ENCODE measurements around the gene INPP5E.
"Not testable (repeated sequence)": the region's sequence is repeated elsewhere in the genome, so short reads cannot be mapped to it uniquely, and the experiment has no call there.

The INPP5E gene

DNA sequence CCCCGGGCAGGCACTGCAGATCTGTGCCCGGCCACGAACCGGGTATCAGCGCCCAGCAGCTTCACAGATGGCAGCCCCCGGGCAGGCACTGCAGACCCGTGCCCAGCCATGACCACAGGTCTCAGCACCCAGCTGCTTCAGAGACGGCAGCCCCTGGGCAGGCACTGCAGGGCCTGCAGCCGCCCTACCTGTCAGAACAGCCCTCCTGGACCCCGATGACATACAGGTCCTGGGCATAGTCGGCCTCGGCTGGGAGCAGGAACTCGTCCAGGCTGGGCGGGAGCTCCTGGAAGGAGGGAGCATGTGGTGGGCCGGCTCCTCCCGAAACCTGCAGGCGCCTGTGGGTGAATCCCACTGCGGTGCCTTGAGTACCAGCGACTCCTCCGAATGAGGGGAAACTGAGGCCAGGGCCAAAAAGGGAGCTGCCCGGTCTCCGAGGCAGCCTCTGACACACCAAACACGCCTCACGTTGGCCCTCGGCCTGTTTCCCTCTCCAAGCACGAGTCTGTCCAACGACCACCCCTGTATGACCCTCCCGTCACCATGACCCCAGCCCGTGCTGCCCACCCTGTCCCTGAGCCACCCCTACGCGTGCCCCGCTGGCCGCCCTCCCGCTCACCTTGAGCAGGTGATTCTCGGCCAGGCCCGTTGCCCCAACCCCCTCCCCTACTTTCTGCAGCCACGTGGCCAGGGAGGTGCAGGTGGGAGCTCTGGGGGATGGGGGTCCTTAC is 5.6 kb downstream of the INPP5E start:
- peaks cover 2% of the 10 kb centered on the region for H3K36me3 Mint-ChIP-seq
- H3K4me1 Mint-ChIP-seq = peaks cover 23% of the 10 kb centered on the region
- H3K4me3 Mint-ChIP-seq = no peak overlapping the region
- DNase-seq (ENCODE audit: low spot score in 2 of 2) = no peak
- ATAC-seq (ENCODE audit: low read depth) = no peak
- no peaks in the 10 kb centered on the region for H3K27me3 Mint-ChIP-seq
- no peaks in the 10 kb centered on the region for H3K9me3 Mint-ChIP-seq
- H3K27ac Mint-ChIP-seq = no peak overlapping the region

DNA sequence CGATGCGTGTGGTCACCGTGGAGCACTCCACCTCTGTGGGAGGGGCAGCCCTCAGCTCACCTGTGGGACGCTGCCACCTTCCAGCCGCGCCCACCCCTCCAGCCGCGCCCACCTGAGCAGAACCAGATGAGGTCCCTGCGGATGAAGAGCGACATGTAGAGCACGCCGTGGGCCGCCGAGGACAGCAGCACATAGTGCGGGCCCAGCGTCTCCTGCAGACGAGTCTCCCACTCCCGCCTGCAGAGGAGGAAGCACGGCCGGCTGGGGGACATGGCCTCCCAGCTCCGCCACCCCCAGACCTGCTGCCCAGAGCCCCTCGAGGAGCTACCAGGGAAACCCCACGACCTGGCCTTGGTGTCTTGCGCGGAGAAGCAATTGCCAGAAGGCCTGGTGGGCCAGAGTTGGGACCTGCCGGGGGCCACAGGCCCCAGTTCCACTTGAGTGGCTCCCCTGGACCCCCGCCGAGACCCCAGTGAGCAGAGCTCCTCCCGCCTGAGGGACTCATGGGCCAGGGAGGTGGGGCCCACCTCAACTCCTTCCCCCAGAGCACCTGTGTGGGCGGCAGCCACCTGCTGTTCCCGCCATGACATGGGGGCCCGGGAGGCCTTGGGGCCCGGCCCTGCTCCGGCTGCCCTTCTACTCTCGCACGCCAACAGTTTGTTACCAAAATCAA is 6.5 kb downstream of the INPP5E start:
- ATAC-seq (ENCODE audit: low read depth) (no peak), DNase-seq (ENCODE audit: low spot score in 2 of 2) (no peak)
- Mint-ChIP-seq H3K9me3 (no peaks in the 10 kb centered on the region), H3K4me1 (peaks cover 20% of the 10 kb centered on the region), H3K4me3 (no peak overlapping the region), H3K36me3 (peaks cover 2% of the 10 kb centered on the region), H3K27ac (no peak overlapping the region), H3K27me3 (no peaks in the 10 kb centered on the region)

- Mint-ChIP-seq H3K4me1 (peaks cover 17% of the 10 kb centered on the region), H3K36me3 (peaks cover 2% of the 10 kb centered on the region), H3K4me3 (no peak overlapping the region), H3K27me3 (no peaks in the 10 kb centered on the region), H3K27ac (no peak overlapping the region), H3K9me3 (no peaks in the 10 kb centered on the region)
- ATAC-seq (ENCODE audit: low read depth) = no peak
- DNase-seq (ENCODE audit: low spot score in 2 of 2) = no peak
Measured at GRCh38 chr9:136432591-136432990, 7.1 kb downstream of the INPP5E start.

GRCh38 chr9:136431782-136432350 is 7.8 kb downstream of the INPP5E start:
- no peak for ATAC-seq (ENCODE audit: low read depth)
- H3K4me3 Mint-ChIP-seq = no peak overlapping the region
- H3K27ac Mint-ChIP-seq = no peak overlapping the region
- no peaks in the 10 kb centered on the region for H3K9me3 Mint-ChIP-seq
- no peaks in the 10 kb centered on the region for H3K27me3 Mint-ChIP-seq
- peaks cover 10% of the 10 kb centered on the region for H3K4me1 Mint-ChIP-seq
- no peak for DNase-seq (ENCODE audit: low spot score in 2 of 2)
- H3K36me3 Mint-ChIP-seq = peaks cover 2% of the 10 kb centered on the region

DNA sequence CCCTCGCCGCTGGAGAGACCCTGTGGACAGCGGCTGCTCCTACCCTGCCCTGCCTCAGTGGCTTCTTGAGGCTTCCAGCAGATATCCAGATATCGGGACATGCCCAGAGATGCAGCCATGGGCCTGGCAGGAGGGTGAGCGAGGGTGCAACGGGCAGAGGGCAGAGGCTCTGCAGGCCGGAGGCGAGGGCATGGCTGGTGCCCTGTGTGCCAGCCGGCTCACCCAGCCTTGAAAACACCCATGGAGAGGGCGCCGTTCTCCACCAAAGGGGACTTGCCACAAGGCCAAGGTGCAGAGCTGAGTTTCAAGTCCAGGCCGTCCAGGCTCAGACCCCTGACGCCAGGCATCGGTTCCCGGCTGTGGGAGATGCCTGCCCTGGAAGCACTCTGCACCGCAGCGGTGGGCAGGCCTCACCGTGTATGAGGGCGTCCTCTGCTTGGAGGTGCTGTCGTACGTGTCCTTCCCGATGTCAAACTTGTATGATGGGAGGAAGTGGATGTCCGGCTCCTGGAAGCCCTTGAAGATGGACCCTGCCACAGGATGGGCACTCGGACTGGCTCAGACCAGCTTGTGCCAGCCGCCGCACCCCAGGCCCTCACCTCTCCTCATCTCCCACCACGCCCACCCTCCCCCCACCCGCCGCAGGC is 8.9 kb downstream of the INPP5E start:
- Mint-ChIP-seq H3K27ac (no peak overlapping the region), H3K9me3 (no peaks in the 10 kb centered on the region), H3K36me3 (peaks cover 2% of the 10 kb centered on the region), H3K27me3 (no peaks in the 10 kb centered on the region), H3K4me1 (peaks cover under 1% of the 10 kb centered on the region), H3K4me3 (no peak overlapping the region)
- ATAC-seq (ENCODE audit: low read depth) = no peak
- no peak for DNase-seq (ENCODE audit: low spot score in 2 of 2)

GRCh38 chr9:136429683-136430491 is 9.8 kb downstream of the INPP5E start:
- H3K4me1 Mint-ChIP-seq = no peaks in the 10 kb centered on the region
- no peaks in the 10 kb centered on the region for H3K27me3 Mint-ChIP-seq
- no peak for ATAC-seq (ENCODE audit: low read depth)
- no peak overlapping the region for H3K4me3 Mint-ChIP-seq
- H3K27ac Mint-ChIP-seq = no peak overlapping the region
- no peak for DNase-seq (ENCODE audit: low spot score in 2 of 2)
- peaks cover 4% of the 10 kb centered on the region for H3K36me3 Mint-ChIP-seq
- no peaks in the 10 kb centered on the region for H3K9me3 Mint-ChIP-seq

DNA sequence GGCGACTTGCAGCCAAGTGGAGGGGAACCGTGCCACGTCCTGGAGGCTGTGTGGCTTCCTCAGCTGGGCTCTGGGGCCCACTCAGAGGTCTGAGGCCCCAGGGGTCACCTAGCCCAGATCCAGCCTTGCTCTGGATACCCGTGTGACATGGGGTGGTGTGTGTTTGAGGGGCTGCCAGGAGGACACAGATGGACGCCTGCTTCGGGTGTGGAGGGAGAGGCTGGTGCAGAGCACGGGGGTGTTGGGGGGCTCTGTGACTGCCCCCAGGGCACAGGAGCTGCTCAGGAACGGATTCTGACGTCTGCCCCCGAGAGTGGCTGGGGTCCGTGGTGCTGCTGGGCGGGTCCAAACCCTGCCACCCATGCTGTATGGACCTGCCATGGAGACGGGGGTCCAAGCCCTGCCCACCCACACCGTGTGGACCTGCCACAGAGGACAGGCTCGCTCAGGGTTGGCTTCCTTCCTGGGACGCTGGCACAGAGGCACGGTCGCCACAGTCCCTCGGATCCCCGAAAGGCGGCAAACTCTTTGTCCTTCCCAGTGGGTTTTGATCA is 10.5 kb downstream of the INPP5E start:
- peaks cover 4% of the 10 kb centered on the region for H3K36me3 Mint-ChIP-seq
- H3K27ac Mint-ChIP-seq = no peak overlapping the region
- DNase-seq (ENCODE audit: low spot score in 2 of 2) = no peak
- no peaks in the 10 kb centered on the region for H3K9me3 Mint-ChIP-seq
- no peak for ATAC-seq (ENCODE audit: low read depth)
- no peaks in the 10 kb centered on the region for H3K27me3 Mint-ChIP-seq
- no peak overlapping the region for H3K4me3 Mint-ChIP-seq
- H3K4me1 Mint-ChIP-seq = no peaks in the 10 kb centered on the region

DNA sequence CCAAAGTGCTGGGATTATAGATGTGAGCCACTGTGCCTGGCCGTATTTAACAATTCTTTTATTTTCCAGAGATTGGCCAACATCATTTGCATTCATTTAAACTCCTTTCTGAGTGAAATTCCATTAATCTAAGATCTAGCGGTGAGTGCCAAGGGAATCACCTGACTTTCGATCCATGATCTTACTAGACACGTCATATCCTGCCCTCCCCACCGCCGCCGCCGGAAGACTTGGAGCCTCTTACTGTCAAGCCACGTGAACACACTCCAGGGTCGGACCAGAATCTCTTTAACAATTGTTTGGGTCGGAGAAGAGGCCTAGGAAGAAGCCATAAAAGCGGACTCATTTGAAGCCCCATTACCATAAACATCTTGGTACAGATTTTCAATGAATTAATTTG is 12.9 kb downstream of the INPP5E start:
- no peaks in the 10 kb centered on the region for H3K4me1 Mint-ChIP-seq
- H3K9me3 Mint-ChIP-seq = no peaks in the 10 kb centered on the region
- no peak overlapping the region for H3K4me3 Mint-ChIP-seq
- H3K36me3 Mint-ChIP-seq = peaks cover 7% of the 10 kb centered on the region
- no peak for DNase-seq (ENCODE audit: low spot score in 2 of 2)
- H3K27ac Mint-ChIP-seq = no peak overlapping the region
- no peak for ATAC-seq (ENCODE audit: low read depth)
- no peaks in the 10 kb centered on the region for H3K27me3 Mint-ChIP-seq

DNA sequence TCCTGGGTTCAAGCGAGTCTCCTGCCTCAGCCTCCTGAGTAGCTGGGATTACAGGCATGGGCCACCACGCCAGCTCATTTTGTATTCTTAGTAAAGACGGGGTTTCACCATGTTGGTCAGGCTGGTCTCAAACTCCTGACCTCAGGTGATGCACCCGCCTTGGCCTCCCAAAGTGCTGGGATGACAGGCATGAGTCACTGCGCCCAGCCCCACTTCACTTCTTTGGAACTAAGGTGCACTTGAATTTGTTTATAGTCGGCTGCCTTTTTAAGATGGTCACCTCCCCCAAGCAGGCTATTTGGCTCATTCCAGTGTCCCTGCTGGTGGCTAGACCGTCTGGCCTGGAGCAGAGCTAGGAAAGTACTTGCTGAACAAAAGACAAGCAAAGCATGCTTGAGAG is 14.3 kb downstream of the INPP5E start:
- H3K4me1 Mint-ChIP-seq; H3K9me3 Mint-ChIP-seq; DNase-seq (ENCODE audit: low spot score in 2 of 2); H3K27me3 Mint-ChIP-seq; ATAC-seq (ENCODE audit: low read depth); H3K4me3 Mint-ChIP-seq; H3K27ac Mint-ChIP-seq; H3K36me3 Mint-ChIP-seq: not testable (repeated sequence)

DNA sequence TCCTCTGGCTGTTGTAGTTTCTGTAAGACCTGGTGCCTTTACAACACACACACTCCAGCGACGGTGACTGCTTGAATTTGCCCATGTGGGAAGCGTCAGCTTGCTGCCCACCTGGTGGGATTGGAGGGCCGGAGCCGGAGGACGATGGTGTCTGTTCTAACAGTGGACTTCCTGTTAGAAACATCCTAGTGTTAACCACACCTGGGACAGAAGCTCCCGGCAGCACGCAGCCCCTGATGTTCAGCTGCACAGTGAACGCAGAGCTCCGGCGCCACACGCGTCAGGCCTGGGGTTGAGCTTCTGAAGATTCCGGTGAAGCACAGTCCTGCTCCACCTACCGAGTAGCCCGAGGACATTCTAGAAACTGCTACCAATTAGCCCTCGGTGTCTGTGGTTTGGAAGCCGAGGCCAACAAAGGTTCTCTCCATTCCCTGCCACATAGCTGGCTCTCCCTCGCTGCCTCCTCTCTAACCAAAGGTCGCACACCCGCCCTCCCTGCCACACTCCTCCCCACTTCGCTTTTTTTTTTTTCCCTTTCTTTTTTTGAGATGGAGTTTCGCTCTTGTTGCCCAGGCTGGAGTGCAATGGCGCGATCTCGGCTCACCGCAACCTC is 14.8 kb downstream of the INPP5E start:
- Mint-ChIP-seq H3K4me1 (no peaks in the 10 kb centered on the region), H3K36me3 (peaks cover 7% of the 10 kb centered on the region), H3K9me3 (no peaks in the 10 kb centered on the region), H3K4me3 (no peak overlapping the region), H3K27me3 (no peaks in the 10 kb centered on the region), H3K27ac (no peak overlapping the region)
- DNase-seq (ENCODE audit: low spot score in 2 of 2) (no peak), ATAC-seq (ENCODE audit: low read depth) (no peak)

DNA sequence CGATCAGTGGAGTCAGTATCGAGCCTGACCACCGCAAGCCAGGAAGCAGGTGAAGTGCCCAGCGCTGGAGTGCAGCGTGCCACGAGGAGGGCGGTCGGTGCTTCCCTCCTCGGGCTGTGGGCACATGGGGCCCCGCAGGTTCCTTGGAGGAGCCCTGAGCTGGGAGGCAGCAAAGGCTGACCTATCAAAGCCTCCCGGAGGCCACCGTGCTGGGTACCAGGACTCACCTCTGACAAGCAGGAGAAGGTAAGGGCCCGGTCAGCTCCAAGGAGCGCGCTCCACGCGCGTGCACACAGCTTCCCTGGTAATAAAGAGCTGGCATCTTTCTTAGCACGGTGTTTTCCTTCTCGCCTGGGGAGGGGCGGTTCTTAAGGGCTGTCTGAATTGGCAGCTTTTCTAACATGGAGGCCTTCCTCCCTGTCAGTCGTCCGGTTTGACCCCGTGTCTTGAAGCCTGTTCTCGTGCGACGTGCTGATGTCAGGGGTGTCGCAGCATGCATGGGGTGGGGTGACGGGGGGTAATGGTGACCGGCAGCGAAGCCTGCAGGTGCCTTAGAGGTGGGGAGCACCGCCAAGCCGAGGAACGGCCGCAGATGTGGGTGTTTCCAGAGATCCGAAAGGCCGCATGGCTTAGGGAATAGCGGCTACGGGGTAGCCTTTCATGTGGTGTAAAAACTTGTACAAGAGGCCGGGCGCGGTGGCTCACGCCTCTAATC is 16.1 kb downstream of the INPP5E start:
- ATAC-seq (ENCODE audit: low read depth) = no peak
- Mint-ChIP-seq H3K27ac (no peak overlapping the region), H3K27me3 (no peaks in the 10 kb centered on the region), H3K36me3 (peaks cover 9% of the 10 kb centered on the region), H3K4me1 (no peaks in the 10 kb centered on the region), H3K9me3 (no peaks in the 10 kb centered on the region), H3K4me3 (no peak overlapping the region)
- no peak for DNase-seq (ENCODE audit: low spot score in 2 of 2)

- no peaks in the 10 kb centered on the region for H3K9me3 Mint-ChIP-seq
- H3K36me3 Mint-ChIP-seq = peaks cover 10% of the 10 kb centered on the region
- no peaks in the 10 kb centered on the region for H3K27me3 Mint-ChIP-seq
- ATAC-seq (ENCODE audit: low read depth) (no peak), DNase-seq (ENCODE audit: low spot score in 2 of 2) (no peak)
- H3K4me3 Mint-ChIP-seq = no peak overlapping the region
- no peak overlapping the region for H3K27ac Mint-ChIP-seq
- no peaks in the 10 kb centered on the region for H3K4me1 Mint-ChIP-seq
Measured at GRCh38 chr9:136422876-136423275, 16.8 kb downstream of the INPP5E start.

- no peak overlapping the region for H3K4me3 Mint-ChIP-seq
- H3K27ac Mint-ChIP-seq = no peak overlapping the region
- H3K4me1 Mint-ChIP-seq = no peaks in the 10 kb centered on the region
- H3K9me3 Mint-ChIP-seq = no peaks in the 10 kb centered on the region
- ATAC-seq (ENCODE audit: low read depth) = no peak
- peaks cover 16% of the 10 kb centered on the region for H3K36me3 Mint-ChIP-seq
- H3K27me3 Mint-ChIP-seq = no peaks in the 10 kb centered on the region
- DNase-seq (ENCODE audit: low spot score in 2 of 2) = no peak
Measured at GRCh38 chr9:136421791-136422190, 17.9 kb downstream of the INPP5E start.

Measured in memory B cell (primary cell).